HepG2 (cell line): Measurements from ENCODE around the gene PTGDS. TPM values are rescaled to one million over a fixed set of nuclear protein-coding genes. Genes with fewer than 3 reads are reported as not detected.

ENCODE experiments used
- ATAC-seq: fragments of 200-7000 bp; cut with Tn5 transposase; 3 replicates; pipeline ENCODE4 v1.9.1; 2020; ENCODE audit warnings: mild to moderate bottlenecking, moderate library complexity
- BruUV-seq: library from RNA; stranded (reverse); fragments of 400-500 nt; replicated peaks from 2 replicates; lab custom pipeline; 2021; lab: Mats Ljungman, UMichigan
- CTCF ChIA-PET: fragments of 300-600 bp; formaldehyde crosslinking; extraction: SDS; loops from one replicate; lab custom pipeline; 2021; ENCODE audit warnings: low total read pairs, inconsistent platforms, low intra/inter-chr PET ratio; lab: Yijun Ruan, JAX
- POLR2A ChIA-PET: fragments of 350-600 bp; sonication (Branson Sonifier 250); formaldehyde crosslinking; loops from one replicate; lab custom pipeline; 2020; ENCODE audit warnings: antibody characterized with exemption, inconsistent platforms; lab: Yijun Ruan, JAX
- DNase-seq: peaks from one replicate; pipeline ENCODE4 v3.0.0-alpha.2; 2015; ENCODE audit warnings: low spot score
- FAIRE-seq: peaks from 3 replicates; lab custom pipeline; 2011; peaks lifted over from hg19 to GRCh38; lab: Jason Lieb, UNC
- H2AFZ ChIP-seq: one replicate; pipeline ENCODE4 v1.6.1; 2011; ENCODE audit warnings: low read length, inconsistent platforms
- H3K27ac ChIP-seq: fragments of 300-600 bp; 3 replicates; pipeline ENCODE4 v1.8.0; 2011; ENCODE audit warnings: mixed run types, mild to moderate bottlenecking, mixed read lengths, low read length, inconsistent platforms; ENCODE audit not compliant: insufficient read depth; ENCODE audit errors: extremely low read length
- H3K27me3 ChIP-seq, 2 experiments: fragments of 200-600 bp in 1 of 2; 2 replicates in 1 of 2; 3 replicates in 1 of 2; pipeline versions ENCODE4 v1.6.0 to v1.8.0; 2011; ENCODE audit warnings: low read length in 2 of 2, mild to moderate bottlenecking in 2 of 2, moderate library complexity in 2 of 2, inconsistent platforms in 1 of 2; ENCODE audit not compliant: insufficient read depth in 2 of 2, control insufficient read depth in 1 of 2
- H3K36me3 ChIP-seq, 2 experiments: fragments of 200-600 bp in 1 of 2; replicated peaks in 1 of 2; 2 replicates in 1 of 2; 3 replicates in 1 of 2; pipeline versions ENCODE4 v1.5.1 to v1.8.0; 2011; ENCODE audit warnings: low read length in 2 of 2, inconsistent platforms in 1 of 2; ENCODE audit not compliant: insufficient read depth in 2 of 2, control insufficient read depth in 1 of 2
- H3K4me1 ChIP-seq: 2 replicates; pipeline ENCODE4 v1.5.1; 2012; ENCODE audit warnings: low read length, inconsistent platforms; ENCODE audit not compliant: insufficient read depth
- H3K4me2 ChIP-seq: 2 replicates; pipeline ENCODE4 v1.6.0; 2011; ENCODE audit warnings: low read depth, low read length, inconsistent platforms
- H3K4me3 ChIP-seq, 3 experiments: fragments of 200-600 bp in 1 of 3; sonication (generic), shearing (Covaris generic) in 1 of 3; replicated peaks in 1 of 3; 2 replicates each; pipeline ENCODE4 v1.5.1; 2011 to 2016; ENCODE audit warnings: low read length in 3 of 3, inconsistent platforms in 2 of 3, low read depth in 2 of 3, mild to moderate bottlenecking in 2 of 3, control low read depth in 1 of 3, mixed read lengths in 1 of 3; ENCODE audit not compliant: insufficient read depth in 1 of 3
- H3K79me2 ChIP-seq: one replicate; pipeline ENCODE4 v1.6.1; 2011; ENCODE audit warnings: low read length, inconsistent platforms; ENCODE audit not compliant: insufficient read depth
- H3K9ac ChIP-seq: 2 replicates; pipeline ENCODE4 v1.6.0; 2011; ENCODE audit warnings: mild to moderate bottlenecking, low read depth, low read length, inconsistent platforms; ENCODE audit not compliant: insufficient read depth
- H3K9me3 ChIP-seq: 2 replicates; pipeline ENCODE4 v1.5.1; 2012; ENCODE audit warnings: mild to moderate bottlenecking, low read length
- H4K20me1 ChIP-seq: 2 replicates; pipeline ENCODE4 v1.6.0; 2011; ENCODE audit warnings: inconsistent platforms, mild to moderate bottlenecking, low read length, moderate library complexity; ENCODE audit not compliant: insufficient read depth
- CAMTA2 ChIP-seq: sonication (generic); formaldehyde crosslinking; IDR thresholded peaks from 2 replicates; pipeline ENCODE4 v1.4.0; 2020; ENCODE audit warnings: mild to moderate bottlenecking, missing genetic modification reagents, borderline replicate concordance
- CBX2 ChIP-seq, 2 experiments: fragments of 200-600 bp in 1 of 2; sonication (generic); formaldehyde crosslinking in 1 of 2; IDR thresholded peaks; 2 replicates each; pipeline versions ENCODE4 v1.7.0 to v1.8.1; 2018 to 2022; ENCODE audit warnings: low read depth in 2 of 2, low read length in 1 of 2, mild to moderate bottlenecking in 1 of 2, missing genetic modification reagents in 1 of 2
- JDP2 ChIP-seq: sonication (generic); formaldehyde crosslinking; IDR thresholded peaks from 2 replicates; pipeline ENCODE4 v1.8.1; 2022; ENCODE audit warnings: missing genetic modification reagents, borderline replicate concordance
- MTA1 ChIP-seq: sonication (generic); formaldehyde crosslinking; IDR thresholded peaks from 2 replicates; pipeline ENCODE4 v1.4.0; 2020; ENCODE audit warnings: missing genetic modification reagents, mild to moderate bottlenecking, borderline replicate concordance
- NCOR1 ChIP-seq: fragments of 200-600 bp; sonication (generic); IDR thresholded peaks from 2 replicates; pipeline ENCODE4 v1.7.0; 2017; ENCODE audit warnings: antibody characterized with exemption, low read length, borderline replicate concordance
- SP4 ChIP-seq: sonication (generic); formaldehyde crosslinking; IDR thresholded peaks from 2 replicates; pipeline ENCODE4 v1.8.1; 2023; ENCODE audit warnings: mild to moderate bottlenecking, missing genetic modification reagents
- ZNF331 ChIP-seq: sonication (generic); formaldehyde crosslinking; IDR thresholded peaks from 2 replicates; pipeline ENCODE4 v1.4.0; 2020; ENCODE audit warnings: missing genetic modification reagents
- ZNF501 ChIP-seq: sonication (generic); formaldehyde crosslinking; IDR thresholded peaks from 2 replicates; pipeline ENCODE4 v1.5.1; 2020; ENCODE audit warnings: mild to moderate bottlenecking, moderate library complexity, missing genetic modification reagents
- WGBS: methylation state at CpG from one replicate; pipeline ENCODE4 v1.1.6; 2017; ENCODE audit warnings: low lambda C conversion rate; 5-methylcytosine and 5-hydroxymethylcytosine counted together
- in situ Hi-C: cut with HindIII; loops from 2 replicates; pipeline ENCODE4 v1.10.0; 2017; ENCODE audit warnings: low pct_unique_long_range_greater_than_20kb; ENCODE audit not compliant: extremely low pct_ligation_motif_present
- intact Hi-C: fragments of 100-400 bp; cut with micrococcal nuclease; formaldehyde crosslinking; loops from one replicate; pipeline ENCODE4 v1.10.0; 2022; ENCODE audit not compliant: unreplicated experiment
- polyA plus RNA-seq, 8 experiments: library from polyadenylated mRNA; depleted of rRNA in 3 of 8; stranded (reverse) in 7 of 8; unstranded in 1 of 8; fragments of >200 nt; fragmentation: Illumina TruSeq in 4 of 8; extraction: Trizol in 4 of 8; gene quantifications; 2 replicates each; pipeline versions ENCODE4 v1.2.1 to v1.2.3, GENCODE V29; 2011 to 2016; ENCODE audit warnings: low read depth in 4 of 8, missing spikeins in 1 of 8, mixed read lengths in 1 of 8; ENCODE audit not compliant: insufficient read depth in 1 of 8
- total RNA-seq, 5 experiments: library from RNA; depleted of rRNA; stranded (reverse); fragments of >200 nt; fragmentation: Illumina TruSeq; extraction: Trizol; gene quantifications; 2 replicates each; pipeline ENCODE4 v1.2.3, GENCODE V29; 2016; ENCODE audit warnings: low read depth in 1 of 5
- TF ChIP-seq, protein P1 (sequence below): sonication (generic); formaldehyde crosslinking; IDR thresholded peaks from 2 replicates; pipeline ENCODE4 v1.8.1; 2022; ENCODE audit warnings: mild to moderate bottlenecking, missing genetic modification reagents
- TF ChIP-seq, protein P2 (sequence below): sonication (generic); formaldehyde crosslinking; IDR thresholded peaks from 2 replicates; pipeline ENCODE4 v1.4.0; 2020; ENCODE audit warnings: low read depth, mild to moderate bottlenecking, missing genetic modification reagents

Gene PTGDS
- total and polyA plus RNA-seq, 2 of the 13 experiments (the other 11 are each of a cell fraction or from before 2014, with no cell fraction given) = 0.33 to 0.50 TPM

DNA sequence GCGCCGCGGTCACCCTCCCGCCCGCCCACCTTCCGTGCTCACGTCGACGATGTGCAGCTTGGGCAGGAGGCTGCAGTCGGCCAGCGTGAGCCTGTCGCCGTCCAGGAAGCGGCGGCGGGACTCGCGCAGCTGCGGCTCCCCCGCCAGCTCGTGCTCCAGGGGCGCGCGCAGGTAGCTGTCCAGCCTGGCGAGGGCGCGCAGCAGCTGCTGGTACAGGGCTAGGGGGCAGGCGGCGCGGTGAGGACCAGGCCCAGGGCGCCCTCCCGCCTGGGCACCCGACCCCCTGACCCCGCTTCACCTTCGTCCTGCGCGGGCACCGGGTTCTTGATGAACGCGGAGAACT, 17.6 kb downstream of the PTGDS start:
- H3K9ac ChIP-seq = no peak overlapping the region
- H4K20me1 ChIP-seq = no peaks in the 10 kb centered on the region
- FAIRE-seq (no peak), DNase-seq (no peak), ATAC-seq (no peak)
- in situ Hi-C loops (no loop called here), intact Hi-C loops (no loop called here)
- WGBS = 97% methylated on average over 30 of the region's 40 CpGs
- H3K79me2 ChIP-seq = peaks cover 5% of the 10 kb centered on the region
- no peaks in the 10 kb centered on the region for H3K36me3 ChIP-seq
- H3K4me3 ChIP-seq = no peak overlapping the region
- CTCF ChIA-PET = no interaction called here
- H3K4me2 ChIP-seq = no peak overlapping the region
- H3K9me3 ChIP-seq = no peaks in the 10 kb centered on the region
- no peak overlapping the region for H3K27ac ChIP-seq
- H3K4me1 ChIP-seq = peaks cover 67% of the 10 kb centered on the region
- no TSS peak for BruUV-seq
- TF ChIP-seq SP4 (CRISPR knock-in tag) (no peak), JDP2 (CRISPR knock-in tag) (no peak), CAMTA2 (CRISPR knock-in tag) (no peak), MTA1 (CRISPR knock-in tag) (no peak), ZNF331 (CRISPR knock-in tag) (no peak), NCOR1 (no peak), ZNF501 (CRISPR knock-in tag) (no peak), CBX2 (IDR thresholded peaks at IDR 0.05; ENCODE audit: low read depth, low read length) (no peak), CBX2 (CRISPR knock-in tag; IDR thresholded peaks at IDR 0.05; ENCODE audit: low read depth) (no peak)
- TF ChIP-seq, protein P1, sequence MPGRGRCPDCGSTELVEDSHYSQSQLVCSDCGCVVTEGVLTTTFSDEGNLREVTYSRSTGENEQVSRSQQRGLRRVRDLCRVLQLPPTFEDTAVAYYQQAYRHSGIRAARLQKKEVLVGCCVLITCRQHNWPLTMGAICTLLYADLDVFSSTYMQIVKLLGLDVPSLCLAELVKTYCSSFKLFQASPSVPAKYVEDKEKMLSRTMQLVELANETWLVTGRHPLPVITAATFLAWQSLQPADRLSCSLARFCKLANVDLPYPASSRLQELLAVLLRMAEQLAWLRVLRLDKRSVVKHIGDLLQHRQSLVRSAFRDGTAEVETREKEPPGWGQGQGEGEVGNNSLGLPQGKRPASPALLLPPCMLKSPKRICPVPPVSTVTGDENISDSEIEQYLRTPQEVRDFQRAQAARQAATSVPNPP (CRISPR knock-in tag) = no peak
- TF ChIP-seq, protein P2, sequence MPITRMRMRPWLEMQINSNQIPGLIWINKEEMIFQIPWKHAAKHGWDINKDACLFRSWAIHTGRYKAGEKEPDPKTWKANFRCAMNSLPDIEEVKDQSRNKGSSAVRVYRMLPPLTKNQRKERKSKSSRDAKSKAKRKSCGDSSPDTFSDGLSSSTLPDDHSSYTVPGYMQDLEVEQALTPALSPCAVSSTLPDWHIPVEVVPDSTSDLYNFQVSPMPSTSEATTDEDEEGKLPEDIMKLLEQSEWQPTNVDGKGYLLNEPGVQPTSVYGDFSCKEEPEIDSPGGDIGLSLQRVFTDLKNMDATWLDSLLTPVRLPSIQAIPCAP (CRISPR knock-in tag) = no peak
- no peaks in the 10 kb centered on the region for H3K27me3 ChIP-seq
- POLR2A ChIA-PET = no interaction called here
- no peak overlapping the region for H2AFZ ChIP-seq
